Ishikawa (cell line): ENCODE data around the gene PODXL2.

Source experiments
- CEBPB ChIP-seq: IDR thresholded peaks from 2 replicates; pipeline ENCODE4 v1.6.1; 2012
- EGR1 ChIP-seq: IDR thresholded peaks from 2 replicates; pipeline ENCODE4 v1.6.1; 2012
- EP300 ChIP-seq: IDR thresholded peaks from 2 replicates; pipeline ENCODE4 v1.6.1; 2012; ENCODE audit warnings: borderline replicate concordance
- FOXM1 ChIP-seq: IDR thresholded peaks from 2 replicates; pipeline ENCODE4 v1.6.1; 2012; ENCODE audit warnings: low read depth, borderline replicate concordance
- RAD21 ChIP-seq: IDR thresholded peaks from 2 replicates; pipeline ENCODE4 v1.6.1; 2012; ENCODE audit warnings: low read depth
- TAF1 ChIP-seq: IDR thresholded peaks from 2 replicates; pipeline ENCODE4 v1.6.1; 2012; ENCODE audit warnings: low read depth, mild to moderate bottlenecking
- TCF12 ChIP-seq: IDR thresholded peaks from 2 replicates; pipeline ENCODE4 v1.6.1; 2012; ENCODE audit warnings: low read depth
- TEAD4 ChIP-seq: IDR thresholded peaks from 2 replicates; pipeline ENCODE4 v1.6.1; 2012
- USF1 ChIP-seq: IDR thresholded peaks from 2 replicates; pipeline ENCODE4 v1.6.1; 2012
- YY1 ChIP-seq: IDR thresholded peaks from 2 replicates; pipeline ENCODE4 v1.6.1; 2012; ENCODE audit warnings: low read depth
- ZBTB7A ChIP-seq: IDR thresholded peaks from 2 replicates; pipeline ENCODE4 v1.6.1; 2012; ENCODE audit warnings: low read depth
- TF ChIP-seq, protein P1 (sequence below): IDR thresholded peaks from 2 replicates; pipeline ENCODE4 v1.6.1; 2012; ENCODE audit warnings: low read depth, mild to moderate bottlenecking
- TF ChIP-seq, protein P2 (sequence below): IDR thresholded peaks from 2 replicates; pipeline ENCODE4 v1.6.1; 2012

DNA sequence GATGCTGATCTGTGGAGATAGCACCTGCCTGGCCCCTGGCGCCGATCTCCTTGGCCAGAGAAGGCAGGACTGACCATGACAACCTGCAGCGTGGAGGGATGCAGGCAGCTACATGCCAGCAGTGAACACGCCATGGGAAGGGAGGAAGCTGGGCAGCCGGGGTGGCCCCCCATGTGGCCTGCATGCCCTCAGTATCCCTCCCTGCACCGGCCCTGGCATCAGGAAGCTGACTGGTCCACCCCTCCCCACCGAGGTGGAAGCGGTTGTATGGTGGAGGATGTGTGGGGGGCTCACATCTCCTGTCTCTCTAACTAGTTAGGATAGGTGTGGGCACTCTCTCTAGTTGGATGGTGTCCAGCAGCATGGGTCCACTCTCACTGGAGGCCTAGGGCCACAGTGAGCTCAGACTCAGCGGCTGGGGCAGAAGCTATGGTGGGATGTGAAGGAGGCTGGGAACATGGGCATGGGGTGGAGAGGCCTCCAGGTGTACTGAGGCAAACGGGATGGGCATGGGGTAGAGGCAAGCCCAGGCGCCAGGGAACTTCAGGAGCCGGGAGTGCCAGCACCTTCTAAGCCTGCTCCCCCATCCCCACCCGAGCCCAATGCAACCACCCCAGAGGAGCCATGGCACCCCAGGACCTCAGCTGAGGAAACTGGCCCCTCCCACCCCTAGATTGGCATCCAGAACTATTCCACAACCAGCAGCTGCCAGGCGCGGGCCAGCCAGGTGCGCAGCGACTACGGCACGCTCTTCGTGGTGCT is 42.0 kb downstream of the PODXL2 start:
- TF ChIP-seq TCF12 (no peak), YY1 (no peak), EP300 (no peak), ZBTB7A (no peak), CEBPB (no peak), FOXM1 (no peak), TEAD4 (no peak), EGR1 (no peak), RAD21 (no peak), TAF1 (no peak), USF1 (no peak)
- TF ChIP-seq, protein P1, sequence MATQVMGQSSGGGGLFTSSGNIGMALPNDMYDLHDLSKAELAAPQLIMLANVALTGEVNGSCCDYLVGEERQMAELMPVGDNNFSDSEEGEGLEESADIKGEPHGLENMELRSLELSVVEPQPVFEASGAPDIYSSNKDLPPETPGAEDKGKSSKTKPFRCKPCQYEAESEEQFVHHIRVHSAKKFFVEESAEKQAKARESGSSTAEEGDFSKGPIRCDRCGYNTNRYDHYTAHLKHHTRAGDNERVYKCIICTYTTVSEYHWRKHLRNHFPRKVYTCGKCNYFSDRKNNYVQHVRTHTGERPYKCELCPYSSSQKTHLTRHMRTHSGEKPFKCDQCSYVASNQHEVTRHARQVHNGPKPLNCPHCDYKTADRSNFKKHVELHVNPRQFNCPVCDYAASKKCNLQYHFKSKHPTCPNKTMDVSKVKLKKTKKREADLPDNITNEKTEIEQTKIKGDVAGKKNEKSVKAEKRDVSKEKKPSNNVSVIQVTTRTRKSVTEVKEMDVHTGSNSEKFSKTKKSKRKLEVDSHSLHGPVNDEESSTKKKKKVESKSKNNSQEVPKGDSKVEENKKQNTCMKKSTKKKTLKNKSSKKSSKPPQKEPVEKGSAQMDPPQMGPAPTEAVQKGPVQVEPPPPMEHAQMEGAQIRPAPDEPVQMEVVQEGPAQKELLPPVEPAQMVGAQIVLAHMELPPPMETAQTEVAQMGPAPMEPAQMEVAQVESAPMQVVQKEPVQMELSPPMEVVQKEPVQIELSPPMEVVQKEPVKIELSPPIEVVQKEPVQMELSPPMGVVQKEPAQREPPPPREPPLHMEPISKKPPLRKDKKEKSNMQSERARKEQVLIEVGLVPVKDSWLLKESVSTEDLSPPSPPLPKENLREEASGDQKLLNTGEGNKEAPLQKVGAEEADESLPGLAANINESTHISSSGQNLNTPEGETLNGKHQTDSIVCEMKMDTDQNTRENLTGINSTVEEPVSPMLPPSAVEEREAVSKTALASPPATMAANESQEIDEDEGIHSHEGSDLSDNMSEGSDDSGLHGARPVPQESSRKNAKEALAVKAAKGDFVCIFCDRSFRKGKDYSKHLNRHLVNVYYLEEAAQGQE, result no peak
- TF ChIP-seq, protein P2, sequence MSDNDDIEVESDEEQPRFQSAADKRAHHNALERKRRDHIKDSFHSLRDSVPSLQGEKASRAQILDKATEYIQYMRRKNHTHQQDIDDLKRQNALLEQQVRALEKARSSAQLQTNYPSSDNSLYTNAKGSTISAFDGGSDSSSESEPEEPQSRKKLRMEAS, result no peak
